Muscle of arm (tissue), 12 donors: ENCODE measurements around the gene OLFM2. TPM values are rescaled to one million over a fixed set of nuclear protein-coding genes. Genes with fewer than 3 reads are reported as not detected.
"Not testable (repeated sequence)": the region's sequence is repeated elsewhere in the genome, so short reads cannot be mapped to it uniquely, and the experiment has no call there.

Experiments used
- DNase-seq: peaks from one replicate; pipeline ENCODE4 v3.0.0-alpha.2; 2013
- polyA plus RNA-seq, 12 donors: library from polyadenylated mRNA; unstranded; fragments of 120-200 nt; gene quantifications; one replicate each; pipeline ENCODE4 v1.2.1, GENCODE V29; 2013; ENCODE audit not compliant: insufficient read length in 12 of 12

The OLFM2 gene
- polyA plus RNA-seq, 12 donors = 14.3 to 59.1 (median 27.0) TPM; not detected in 1

DNA sequence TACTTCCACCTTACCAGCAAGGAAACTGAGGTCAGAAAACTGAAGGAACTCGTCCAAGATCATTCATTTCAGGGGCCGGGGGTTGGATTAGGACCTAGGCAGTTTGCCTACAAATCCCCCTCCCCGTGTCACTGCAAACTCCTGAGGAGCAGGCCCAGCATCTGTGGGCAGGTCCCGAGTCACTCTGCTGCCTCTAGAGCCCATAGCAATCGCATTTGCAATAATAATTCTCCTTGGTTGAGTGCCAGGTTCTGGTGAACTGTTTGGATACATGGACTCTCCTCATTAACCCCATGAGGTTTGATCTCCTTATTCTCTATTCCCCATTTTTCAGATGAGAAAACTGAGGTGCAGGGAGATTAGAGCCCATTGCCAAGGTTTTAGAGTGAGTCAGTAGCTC, 100.3 kb downstream of the OLFM2 start:
- DNase-seq = no peak

DNA sequence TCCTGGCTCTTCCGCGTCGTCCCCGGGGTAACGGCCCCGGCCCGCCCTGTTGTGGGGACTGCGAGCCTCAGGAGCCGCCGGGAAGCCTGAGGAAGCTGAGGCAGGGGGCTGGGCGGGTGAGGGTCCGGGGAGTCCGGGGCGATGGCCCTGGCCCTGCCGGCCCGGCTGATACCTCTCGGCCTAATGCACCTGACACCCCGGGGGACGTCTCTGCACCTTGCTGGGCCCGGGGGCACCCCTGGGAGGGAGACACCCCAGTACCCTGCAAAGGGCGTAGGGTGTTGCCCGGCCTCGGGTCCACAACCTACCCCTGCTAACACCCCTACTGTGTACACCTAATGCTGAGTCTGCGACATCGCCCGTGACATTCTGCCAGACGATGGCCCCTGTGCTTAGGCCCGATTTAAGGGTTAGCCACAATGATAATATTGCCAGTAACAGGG, 100.8 kb downstream of the OLFM2 start:
- DNase-seq = no peak

DNA sequence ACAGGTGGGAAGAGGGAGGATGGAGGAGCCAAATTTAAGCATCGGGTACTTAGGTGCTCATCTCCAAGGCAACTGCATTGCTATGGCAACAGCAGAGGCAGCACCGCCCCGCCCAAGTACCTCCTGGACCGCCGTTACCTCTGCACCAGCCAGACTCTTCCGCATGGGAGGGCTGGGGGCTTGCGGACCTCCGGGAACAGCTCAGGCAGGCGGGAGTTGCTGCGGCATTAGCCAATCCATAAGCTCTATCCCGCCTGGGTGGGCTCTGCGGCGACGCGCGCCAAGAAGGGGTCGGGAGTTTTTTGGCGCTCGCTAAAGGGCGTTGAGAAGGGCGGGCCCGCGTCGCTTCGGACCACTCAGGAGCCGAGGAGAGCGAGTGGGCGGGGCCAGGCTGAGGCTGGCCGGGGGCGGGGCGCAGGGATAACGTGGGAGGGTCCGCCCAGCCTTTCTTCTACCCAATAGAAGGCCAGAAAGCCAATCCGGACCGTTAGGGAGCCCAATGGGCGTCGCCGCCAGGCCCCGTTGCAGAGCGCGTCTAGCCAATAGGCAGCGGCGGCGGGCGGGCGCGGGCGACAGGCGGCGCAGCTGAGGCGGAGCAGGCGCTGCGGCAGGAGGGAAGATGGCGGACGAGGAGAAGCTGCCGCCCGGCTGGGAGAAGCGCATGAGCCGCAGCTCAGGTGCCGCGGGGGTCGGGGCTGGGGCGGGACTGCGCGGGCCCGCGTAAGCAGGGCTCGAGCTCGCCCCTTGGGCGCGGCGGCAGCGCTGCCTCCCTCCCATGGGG, 101.4 kb downstream of the OLFM2 start, which contains the start of gene PIN1:
Gene PIN1 (plus strand): TSS at position 593 of the 781 bp plus-strand sequence. CDS start 27 bp downstream, at position 620.
- peak; percentile 99 for DNase-seq

DNA sequence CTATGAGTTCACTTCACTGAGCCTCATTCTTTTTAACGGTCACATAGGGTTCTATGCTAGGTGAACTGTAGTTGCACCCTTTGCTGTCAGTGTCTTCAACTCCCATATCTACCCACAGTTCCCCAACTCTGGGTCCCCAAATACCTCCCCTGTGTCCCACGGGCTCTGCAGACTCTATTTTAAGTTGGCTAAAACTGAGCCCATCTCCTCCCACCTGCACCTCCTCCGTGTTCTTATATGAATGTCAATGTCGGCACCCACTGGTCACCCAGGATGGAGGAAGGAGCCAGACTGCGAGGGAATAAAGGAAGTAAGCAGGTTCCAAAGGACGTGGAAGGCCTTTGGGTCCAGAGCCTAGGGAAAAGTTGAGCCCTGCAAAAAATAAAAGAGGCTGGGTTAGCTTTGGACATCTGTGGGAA, 102.0 kb downstream of the OLFM2 start:
- no peak for DNase-seq

DNA sequence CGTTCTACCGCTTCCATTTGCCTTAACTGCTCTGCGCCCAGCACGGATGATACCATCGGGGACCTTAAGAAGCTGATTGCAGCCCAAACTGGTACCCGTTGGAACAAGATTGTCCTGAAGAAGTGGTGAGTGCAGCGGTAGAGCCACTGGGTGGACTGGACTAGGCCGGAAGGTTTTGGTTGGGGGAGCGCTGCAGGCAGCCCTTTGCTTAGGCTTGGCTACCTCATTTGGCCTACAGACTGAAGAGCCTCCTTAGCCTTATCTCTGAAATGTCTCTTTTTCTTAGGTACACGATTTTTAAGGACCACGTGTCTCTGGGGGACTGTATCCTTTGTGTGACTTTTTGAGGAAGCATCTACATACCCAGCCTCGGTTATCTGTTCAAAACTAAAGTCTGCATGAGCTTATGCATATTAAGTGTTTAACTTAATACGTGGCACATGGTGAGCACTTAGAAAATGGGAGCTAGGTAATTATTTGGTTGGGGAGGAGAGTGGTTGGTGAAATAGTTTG, 107.7 kb downstream of the OLFM2 start:
- no peak for DNase-seq

DNA sequence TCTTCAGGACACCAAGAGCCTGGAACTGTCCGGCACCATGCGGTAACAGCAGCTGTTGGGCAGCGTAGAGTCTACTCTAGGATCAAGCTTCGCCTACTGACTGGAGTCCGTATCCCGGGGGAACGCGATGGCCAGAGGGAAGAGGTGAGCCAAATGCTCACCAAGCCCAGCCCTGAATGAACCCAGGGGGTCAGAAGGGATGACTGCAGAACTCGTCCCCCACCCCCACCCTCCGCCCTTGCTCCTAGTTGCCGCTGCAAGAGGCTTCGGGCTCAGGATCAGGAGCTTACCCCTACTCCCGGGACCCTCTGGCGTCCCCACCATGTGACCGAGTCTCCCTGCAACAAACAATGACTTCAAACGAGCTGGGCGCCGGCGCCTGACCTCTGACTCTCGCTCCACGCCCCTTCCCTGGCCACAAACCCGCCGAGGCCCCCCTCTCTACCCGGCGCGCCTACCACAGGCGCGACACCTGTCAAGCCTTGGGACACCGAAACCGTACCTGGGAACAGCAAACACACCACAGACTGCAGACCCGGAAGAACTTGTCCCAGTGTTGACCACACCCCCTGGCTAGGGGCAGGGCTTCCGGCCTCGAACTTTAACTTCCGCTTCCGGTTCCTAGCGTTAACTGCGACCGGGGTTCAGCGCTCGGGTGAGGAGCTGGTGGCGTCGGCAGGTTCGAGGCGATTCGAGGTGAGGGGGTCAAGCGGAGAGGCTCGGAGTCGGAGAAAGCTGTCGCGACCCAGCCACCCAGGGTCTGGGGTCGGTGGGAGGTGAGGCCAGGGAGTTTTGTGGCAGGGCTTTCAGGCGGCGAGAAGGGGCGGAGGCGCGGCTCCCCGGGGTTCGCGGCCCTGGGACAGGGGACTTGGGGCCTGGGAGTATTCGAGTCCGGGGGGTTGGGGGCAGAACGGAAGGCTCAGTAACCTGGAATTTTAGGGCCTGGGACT, 108.8 kb downstream of the OLFM2 start, which contains the start of gene UBL5:
Gene UBL5 (plus strand): TSS at position 630 of the 950 bp plus-strand sequence. CDS start 420 bp downstream, outside the sequence.
- peak; percentile 91 for DNase-seq

DNA sequence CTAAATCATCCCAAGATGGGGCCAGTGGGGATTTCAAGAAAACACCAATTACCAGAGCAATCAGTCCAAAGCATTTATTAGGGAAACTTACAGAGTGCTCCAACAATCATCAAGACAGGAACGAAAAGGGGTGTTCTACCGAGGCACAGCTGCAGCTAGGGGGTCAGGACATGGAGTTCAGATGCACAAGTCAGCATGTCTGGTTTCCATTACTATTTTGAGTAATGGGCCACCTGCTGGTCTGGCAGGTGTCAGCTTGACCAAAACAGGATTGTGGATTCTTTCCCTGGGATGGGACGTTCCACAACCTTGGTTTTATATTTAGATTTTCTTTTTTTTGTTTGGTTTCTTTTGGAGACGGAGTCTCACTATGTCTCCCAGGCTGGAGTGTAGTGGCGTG, 112.5 kb downstream of the OLFM2 start:
- DNase-seq = no peak

DNA sequence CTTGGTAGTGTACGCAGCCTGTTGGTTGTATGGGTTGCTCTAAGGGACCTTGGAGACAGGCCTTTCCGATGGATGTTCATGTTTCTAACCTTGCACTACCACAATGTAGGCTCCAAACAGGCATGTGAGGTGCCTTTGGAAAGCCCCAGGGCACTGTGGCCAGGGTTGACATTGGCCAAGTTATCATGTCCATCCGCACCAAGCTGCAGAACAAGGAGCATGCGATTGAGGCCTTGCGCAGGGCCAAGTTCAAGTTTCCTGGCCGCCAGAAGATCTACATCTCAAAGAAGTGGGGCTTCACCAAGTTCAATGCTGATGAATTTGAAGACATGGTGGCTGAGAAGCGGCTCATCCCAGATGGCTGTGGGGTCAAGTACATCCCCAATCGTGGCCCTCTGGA, 116.3 kb downstream of the OLFM2 start:
- not testable (repeated sequence) for DNase-seq

DNA sequence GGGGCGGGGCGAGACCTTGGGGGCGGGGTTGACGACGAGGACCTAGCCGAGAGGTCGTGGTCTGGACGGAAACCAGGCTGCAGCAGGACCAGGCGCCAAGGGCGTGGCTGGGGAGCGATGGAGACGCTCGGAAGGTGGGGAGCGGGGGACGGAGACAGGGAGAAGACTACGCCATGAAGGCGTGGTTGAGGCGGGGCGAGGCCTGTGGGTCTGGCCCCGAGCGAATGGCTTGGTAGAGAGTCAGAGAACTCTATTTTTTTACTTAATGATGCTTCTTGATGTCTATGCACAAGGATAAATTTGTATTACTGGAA, 116.8 kb downstream of the OLFM2 start:
- no peak for DNase-seq

DNA sequence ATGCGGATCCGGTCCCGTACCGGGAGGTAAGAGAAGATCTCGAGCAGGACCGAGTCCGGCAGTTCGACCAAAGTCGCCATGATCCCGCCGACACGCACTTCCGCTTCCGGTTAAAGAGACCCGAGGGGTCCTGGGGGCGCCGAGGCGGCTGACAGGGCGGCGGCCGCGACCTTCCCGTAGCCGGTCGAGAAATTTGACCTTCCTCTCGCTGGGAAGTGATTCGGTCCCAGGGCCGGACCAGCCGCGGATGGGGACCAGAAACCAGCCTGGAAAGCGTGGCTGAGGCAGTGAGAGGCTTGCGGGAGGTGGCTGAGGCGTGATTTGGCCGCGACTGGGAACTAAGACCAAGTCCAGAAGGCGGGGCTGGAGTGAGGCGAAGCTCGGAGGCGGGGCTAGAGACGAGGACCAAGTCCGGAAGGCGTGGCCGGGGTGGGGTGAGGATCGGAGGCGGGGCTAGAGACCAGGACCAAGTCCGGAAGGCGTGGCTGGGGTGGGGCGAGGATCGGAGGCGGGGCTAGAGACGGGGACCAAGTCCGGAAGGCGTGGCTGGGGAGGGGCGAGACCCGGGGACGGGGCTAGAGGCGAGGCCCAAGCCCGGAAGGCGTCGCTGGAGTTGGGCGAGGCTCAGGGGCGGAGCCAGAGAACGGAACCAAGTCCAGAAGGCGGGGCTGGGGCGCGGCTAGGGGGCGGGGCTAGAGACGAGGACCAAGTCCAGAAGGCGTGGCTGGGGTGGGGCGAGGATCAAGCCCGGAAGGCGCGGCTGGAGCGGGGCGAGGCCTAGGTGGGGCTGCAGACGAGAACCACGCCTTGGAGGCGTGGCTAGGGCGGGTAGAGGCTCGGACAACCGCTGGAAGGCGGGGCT, 117.3 kb downstream of the OLFM2 start, which contains the start of gene FBXL12:
Gene FBXL12 (minus strand): TSS at position 346 of the 862 bp plus-strand sequence. CDS start 266 bp downstream, at position 80.
- peak; percentile 100 for DNase-seq

DNA sequence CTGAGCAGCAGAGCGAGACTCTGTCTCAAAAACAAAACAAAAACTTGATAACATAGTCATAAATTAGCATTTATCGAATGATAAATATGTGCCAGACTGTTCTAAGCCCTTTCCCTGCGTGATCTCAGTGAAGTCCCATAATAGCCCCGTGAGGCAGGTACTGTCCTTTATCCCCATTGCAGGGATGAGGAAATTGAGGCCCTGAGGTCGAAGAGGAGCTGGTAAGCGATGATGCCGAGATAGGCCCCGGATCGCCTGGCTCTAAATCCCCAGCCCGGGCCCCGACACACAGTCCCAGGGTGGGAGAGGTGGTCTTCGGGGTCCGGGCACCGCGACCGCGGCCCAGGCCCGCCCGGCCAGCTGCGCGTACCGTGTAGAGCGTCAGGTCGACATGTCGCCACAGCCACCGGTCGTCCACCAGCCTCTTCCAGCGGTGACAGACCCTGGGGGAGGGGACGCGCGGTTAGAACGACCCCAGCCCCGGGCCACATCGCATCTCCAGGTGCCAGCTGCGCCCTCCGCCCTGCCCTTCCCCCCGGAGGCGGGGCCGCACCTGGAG, 118.1 kb downstream of the OLFM2 start:
- no peak for DNase-seq

DNA sequence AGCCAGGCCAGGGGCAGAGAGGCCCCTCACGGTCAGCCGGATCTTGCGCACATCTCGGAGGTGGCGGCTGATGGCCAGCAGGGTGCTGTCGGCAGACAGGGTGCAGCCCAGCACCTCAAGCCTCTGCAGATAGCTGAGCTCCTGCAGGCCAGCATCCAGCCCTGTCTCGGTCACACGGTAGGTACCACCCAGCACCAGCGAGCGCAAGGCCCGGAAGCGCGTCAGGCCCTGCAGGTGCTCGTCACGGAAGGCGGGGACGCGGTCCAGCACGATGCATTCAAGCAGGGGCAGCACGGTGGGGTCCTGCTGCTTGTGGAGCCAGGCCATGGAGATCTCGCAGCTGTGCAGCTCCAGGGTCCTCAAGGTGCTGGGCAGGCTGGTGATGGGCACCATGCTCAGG, 125.2 kb downstream of the OLFM2 start:
- no peak for DNase-seq

DNA sequence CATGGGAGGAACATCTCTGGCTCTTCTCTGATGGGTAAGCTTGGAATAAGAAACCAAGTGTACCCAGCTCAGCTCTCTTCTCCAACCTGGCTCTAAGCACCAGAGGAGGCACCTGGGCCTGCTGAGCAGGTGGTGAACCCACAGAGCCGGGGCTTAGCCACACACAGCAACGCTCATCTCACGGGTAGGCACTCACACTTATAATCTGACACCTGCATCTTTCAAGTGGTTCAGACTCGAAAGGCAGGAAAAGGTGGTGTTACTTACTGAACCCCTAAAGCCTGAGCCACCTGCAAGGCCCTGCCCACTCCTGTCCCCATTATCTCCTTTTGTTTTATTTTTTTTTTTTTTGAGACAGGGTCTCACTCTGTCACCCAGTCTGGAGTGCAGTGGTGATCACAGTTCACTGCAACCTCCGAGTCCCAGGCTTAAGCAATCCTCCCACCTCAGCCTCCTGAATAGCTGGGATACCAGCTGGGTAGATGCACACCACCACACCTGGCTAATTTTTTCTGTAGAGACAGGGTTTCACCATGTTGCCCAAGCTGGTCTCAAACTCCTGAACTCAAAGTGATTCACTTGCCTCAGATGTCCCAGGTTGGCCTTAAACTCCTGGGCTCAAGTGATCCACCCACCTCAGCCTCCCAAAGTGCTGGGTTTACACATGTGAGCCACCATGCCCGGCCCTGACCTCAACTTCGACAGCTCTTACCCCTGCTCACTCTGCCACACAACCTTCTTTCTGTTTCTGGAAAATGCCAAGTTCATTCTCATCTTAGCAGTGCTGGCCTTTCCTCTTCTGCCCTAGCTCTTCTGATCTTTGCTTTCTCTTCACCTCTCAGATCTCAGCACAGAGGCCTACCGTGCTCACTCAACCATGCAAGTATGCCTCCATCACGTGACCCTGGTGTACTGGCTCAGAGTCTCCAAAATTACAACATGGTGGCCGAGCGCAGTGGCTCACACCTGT, 127.2 kb downstream of the OLFM2 start:
- DNase-seq = no peak

DNA sequence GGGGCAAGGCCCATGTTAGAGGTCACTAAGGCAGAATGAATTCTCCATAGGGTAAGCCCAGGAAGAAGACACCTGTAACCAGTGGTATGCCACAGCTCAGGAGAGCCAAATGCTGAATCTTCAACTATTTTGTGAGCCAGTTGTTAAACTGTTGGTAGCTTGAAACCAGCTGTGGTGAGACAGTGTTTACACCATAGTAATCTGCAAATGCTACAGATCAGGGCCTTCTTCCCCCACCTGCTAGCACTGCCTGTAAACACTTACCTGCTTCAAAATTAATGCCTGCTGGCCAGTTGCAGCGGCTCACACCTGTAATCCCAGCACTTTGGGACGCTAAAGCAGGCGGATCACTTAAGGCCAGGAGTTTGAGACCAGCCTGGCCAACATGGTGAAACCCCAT, 129.5 kb downstream of the OLFM2 start:
- no peak for DNase-seq

Other genes starting within 250 kb of the OLFM2 start
- 10 to 100 TPM in 6 of 12 donors, 1 to 10 TPM in 5, not detected in 1; 6.8 to 20.3 (median 10.9) TPM for gene ZNF846, start 167.8 kb downstream of the OLFM2 start, polyA plus RNA-seq
- gene FBXL12, start 117.4 kb downstream of the OLFM2 start, polyA plus RNA-seq = 10 to 100 TPM in 11 of 12 donors, not detected in 1; 20.8 to 32.6 (median 26.4) TPM
- gene UBL5, start 108.6 kb downstream of the OLFM2 start, polyA plus RNA-seq = 100 to 1,000 TPM in 11 of 12 donors, not detected in 1; 111 to 252 (median 182) TPM
- gene PIN1, start 101.2 kb downstream of the OLFM2 start, polyA plus RNA-seq = 10 to 100 TPM in 11 of 12 donors, not detected in 1; 42.3 to 90.2 (median 54.6) TPM
- gene COL5A3, start 74.0 kb upstream of the OLFM2 start, polyA plus RNA-seq = 10 to 100 TPM in 11 of 12 donors, not detected in 1; 47.3 to 81.6 (median 70.5) TPM
- under 1 TPM in 1 of 12 donors, not detected in 11; 0.21 TPM for gene RDH8, start 77.0 kb upstream of the OLFM2 start, polyA plus RNA-seq
- 10 to 100 TPM in 4 of 12 donors, 1 to 10 TPM in 7, not detected in 1; 6.8 to 23.1 (median 9.8) TPM for gene SHFL, start 149.8 kb upstream of the OLFM2 start, polyA plus RNA-seq
- gene ANGPTL6, start 166.2 kb upstream of the OLFM2 start, polyA plus RNA-seq = 10 to 100 TPM in 1 of 12 donors, 1 to 10 TPM in 9, not detected in 2; 1.6 to 13.2 (median 5.4) TPM
- 10 to 100 TPM in 11 of 12 donors, not detected in 1; 19.8 to 35.1 (median 23.4) TPM for gene PPAN, start 169.8 kb upstream of the OLFM2 start, polyA plus RNA-seq
- 10 to 100 TPM in 3 of 12 donors, 1 to 10 TPM in 8, not detected in 1; 6.8 to 12.5 (median 8.7) TPM for gene P2RY11, start 175.2 kb upstream of the OLFM2 start, polyA plus RNA-seq
- gene EIF3G, start 183.4 kb upstream of the OLFM2 start, polyA plus RNA-seq = 100 to 1,000 TPM in 11 of 12 donors, not detected in 1; 111 to 280 (median 223) TPM